H9 (cell line): Measurements from ENCODE around the gene DPH5. TPM values are rescaled to one million over a fixed set of nuclear protein-coding genes. Genes with fewer than 3 reads are reported as not detected.

ENCODE experiments used
- DNase-seq: peaks from one replicate; pipeline ENCODE4 v3.0.0-alpha.2; 2017
- H2AFZ ChIP-seq: one replicate; pipeline ENCODE4 v1.6.1; 2013; ENCODE audit warnings: mild to moderate bottlenecking, low read length, control low read depth, moderate library complexity
- H2AK5ac ChIP-seq: 2 replicates; pipeline ENCODE4 v1.6.1; 2013; ENCODE audit warnings: low read length, control low read depth, mixed read lengths; ENCODE audit not compliant: insufficient read length
- H2BK120ac ChIP-seq: one replicate; pipeline ENCODE4 v1.6.1; 2013; ENCODE audit warnings: low read depth, mild to moderate bottlenecking, low read length, control low read depth, inconsistent platforms; ENCODE audit not compliant: poor library complexity, severe bottlenecking
- H2BK12ac ChIP-seq: 2 replicates; pipeline ENCODE4 v1.6.1; 2013; ENCODE audit warnings: low read length, control low read depth, mixed read lengths, low read depth; ENCODE audit not compliant: insufficient read length
- H2BK15ac ChIP-seq: 2 replicates; pipeline ENCODE4 v1.6.1; 2013; ENCODE audit warnings: low read depth, low read length, control low read depth
- H2BK20ac ChIP-seq: one replicate; pipeline ENCODE4 v1.6.1; 2013; ENCODE audit warnings: low read depth, mild to moderate bottlenecking, low read length, control low read depth, inconsistent platforms; ENCODE audit not compliant: poor library complexity, severe bottlenecking
- H2BK5ac ChIP-seq: 2 replicates; pipeline ENCODE4 v1.6.1; 2013; ENCODE audit warnings: low read length, control low read depth, mixed read lengths; ENCODE audit not compliant: insufficient read length
- H3K14ac ChIP-seq: 2 replicates; pipeline ENCODE4 v1.6.1; 2013; ENCODE audit warnings: low read length, control low read depth; ENCODE audit not compliant: insufficient read depth
- H3K18ac ChIP-seq: 2 replicates; pipeline ENCODE4 v1.6.1; 2013; ENCODE audit warnings: low read depth, mild to moderate bottlenecking, mixed read lengths, low read length, control low read depth; ENCODE audit not compliant: insufficient read length
- H3K23ac ChIP-seq: 2 replicates; pipeline ENCODE4 v1.6.1; 2013; ENCODE audit warnings: low read length, control low read depth, mixed read lengths, low read depth; ENCODE audit not compliant: insufficient read length
- H3K23me2 ChIP-seq: 2 replicates; pipeline ENCODE4 v1.6.1; 2013; ENCODE audit warnings: low read depth, mild to moderate bottlenecking, mixed read lengths, low read length, control low read depth; ENCODE audit not compliant: insufficient read length, poor library complexity, severe bottlenecking
- H3K27ac ChIP-seq: 2 replicates; pipeline ENCODE4 v1.5.1; 2013; ENCODE audit warnings: low read length, control low read depth, mixed read lengths, low read depth; ENCODE audit not compliant: insufficient read length
- H3K27me3 ChIP-seq: 2 replicates; pipeline ENCODE4 v1.6.1; 2013; ENCODE audit warnings: low read length, control low read depth, inconsistent platforms; ENCODE audit not compliant: insufficient read depth
- H3K4ac ChIP-seq: 2 replicates; pipeline ENCODE4 v1.6.1; 2013; ENCODE audit warnings: low read depth, mild to moderate bottlenecking, control low read depth, inconsistent platforms, low read length, moderate library complexity
- H3K4me1 ChIP-seq: 2 replicates; pipeline ENCODE4 v1.6.1; 2013; ENCODE audit warnings: low read length, control low read depth, inconsistent platforms; ENCODE audit not compliant: insufficient read depth
- H3K4me2 ChIP-seq: 2 replicates; pipeline ENCODE4 v1.6.1; 2013; ENCODE audit warnings: low read length, control low read depth, mixed read lengths; ENCODE audit not compliant: insufficient read length, insufficient read depth
- H3K56ac ChIP-seq: 2 replicates; pipeline ENCODE4 v1.6.1; 2013; ENCODE audit warnings: low read depth, mild to moderate bottlenecking, mixed read lengths, low read length, control low read depth; ENCODE audit not compliant: insufficient read length
- H3K79me1 ChIP-seq: 2 replicates; pipeline ENCODE4 v1.6.1; 2013; ENCODE audit warnings: low read depth, mild to moderate bottlenecking, moderate library complexity, low read length, control low read depth, inconsistent platforms; ENCODE audit not compliant: insufficient read depth, poor library complexity, severe bottlenecking
- H3K79me2 ChIP-seq: 2 replicates; pipeline ENCODE4 v1.6.1; 2013; ENCODE audit warnings: low read length, control low read depth, inconsistent platforms; ENCODE audit not compliant: insufficient read depth
- H3K9ac ChIP-seq: 2 replicates; pipeline ENCODE4 v1.6.1; 2013; ENCODE audit warnings: low read length, control low read depth, mixed read lengths; ENCODE audit not compliant: insufficient read length; ENCODE audit errors: extremely low read depth
- H3K9me3 ChIP-seq: one replicate; pipeline ENCODE4 v1.6.1; 2013; ENCODE audit warnings: low read depth, low read length, inconsistent platforms; ENCODE audit not compliant: control insufficient read depth
- H3T11ph ChIP-seq: one replicate; pipeline ENCODE4 v1.6.1; 2013; ENCODE audit warnings: mild to moderate bottlenecking, low read length, control low read depth, inconsistent platforms
- H4K20me1 ChIP-seq: one replicate; pipeline ENCODE4 v1.6.1; 2013; ENCODE audit not compliant: control insufficient read depth, insufficient read length, insufficient read depth
- H4K5ac ChIP-seq: 2 replicates; pipeline ENCODE4 v1.6.1; 2013; ENCODE audit warnings: low read depth, mild to moderate bottlenecking, mixed read lengths, low read length, control low read depth; ENCODE audit not compliant: insufficient read length
- H4K8ac ChIP-seq: replicated peaks from 2 replicates; pipeline ENCODE4 v1.6.1; 2013; ENCODE audit warnings: low read length, control low read depth, mixed read lengths, low read depth; ENCODE audit not compliant: insufficient read length
- H4K91ac ChIP-seq: 2 replicates; pipeline ENCODE4 v1.6.1; 2013; ENCODE audit warnings: low read depth, mild to moderate bottlenecking, moderate library complexity, mixed read lengths, low read length, control low read depth; ENCODE audit not compliant: insufficient read length
- H3K27ac Mint-ChIP-seq, 3 experiments: 2 replicates in 2 of 3; 3 replicates in 1 of 3; pipeline ENCODE4 v1.8.0; 2020 to 2021; ENCODE audit warnings: mixed read lengths in 3 of 3, mild to moderate bottlenecking in 1 of 3, moderate library complexity in 1 of 3
- H3K27me3 Mint-ChIP-seq: 2 replicates; pipeline ENCODE4 v1.8.0; 2021; ENCODE audit warnings: low read depth, mild to moderate bottlenecking, moderate library complexity, mixed read lengths
- H3K36me3 Mint-ChIP-seq, 3 experiments: 2 replicates in 2 of 3; 3 replicates in 1 of 3; pipeline ENCODE4 v1.8.0; 2020 to 2021; ENCODE audit warnings: low read depth in 3 of 3, mixed read lengths in 3 of 3; ENCODE audit not compliant: insufficient read depth in 1 of 3
- H3K4me1 Mint-ChIP-seq, 2 experiments: 2 replicates each; pipeline ENCODE4 v1.8.0; 2020; ENCODE audit warnings: mixed read lengths in 2 of 2
- H3K4me3 Mint-ChIP-seq, 2 experiments: 2 replicates in 1 of 2; 3 replicates in 1 of 2; pipeline ENCODE4 v1.8.0; 2020 to 2021; ENCODE audit warnings: mild to moderate bottlenecking in 2 of 2, mixed read lengths in 2 of 2, moderate library complexity in 1 of 2
- H3K9me3 Mint-ChIP-seq, 2 experiments: 2 replicates in 1 of 2; 3 replicates in 1 of 2; pipeline ENCODE4 v1.8.0; 2020; ENCODE audit warnings: mild to moderate bottlenecking in 2 of 2, mixed read lengths in 2 of 2, moderate library complexity in 1 of 2
- CTCF ChIP-seq: fragments of 200-600 bp; sonication (generic); conservative IDR thresholded peaks from 3 replicates; pipeline ENCODE4 v1.8.0; 2021; ENCODE audit warnings: antibody characterized with exemption, mild to moderate bottlenecking
- total RNA-seq: library from RNA; stranded (reverse); gene quantifications from 2 replicates; pipeline ENCODE4 v1.2.1, GENCODE V29; 2021

The DPH5 gene
- total RNA-seq, 1 experiment from 2014 or later: 49.4 TPM

GRCh38 chr1:101055623-101056022 is 30.0 kb upstream of the DPH5 start:
- no peak overlapping the region for H3K4me3 Mint-ChIP-seq
- H2AK5ac ChIP-seq: no peak overlapping the region
- H2BK12ac ChIP-seq: no peak overlapping the region
- no peak overlapping the region for H3K27ac Mint-ChIP-seq
- H3T11ph ChIP-seq: no peak overlapping the region
- no peak overlapping the region for H3K27ac ChIP-seq
- no peaks in the 10 kb centered on the region for H3K79me2 ChIP-seq
- no peak overlapping the region for H4K5ac ChIP-seq
- H2BK5ac ChIP-seq: no peak overlapping the region
- no peak overlapping the region for H3K14ac ChIP-seq
- no peaks in the 10 kb centered on the region for H4K20me1 ChIP-seq
- H3K4ac ChIP-seq: no peak overlapping the region
- H2BK20ac ChIP-seq: no peak overlapping the region
- no peak overlapping the region for H4K91ac ChIP-seq
- H2BK120ac ChIP-seq: no peak overlapping the region
- H3K36me3 Mint-ChIP-seq: no peaks in the 10 kb centered on the region
- no peak overlapping the region for H3K23ac ChIP-seq
- H3K9me3 Mint-ChIP-seq: no peaks in the 10 kb centered on the region
- H4K8ac ChIP-seq: no peak overlapping the region
- no peaks in the 10 kb centered on the region for H3K4me1 Mint-ChIP-seq
- no peak for TF ChIP-seq CTCF
- H2BK15ac ChIP-seq: no peak overlapping the region
- no peaks in the 10 kb centered on the region for H3K23me2 ChIP-seq
- no peaks in the 10 kb centered on the region for H3K79me1 ChIP-seq
- H3K27me3 Mint-ChIP-seq: no peaks in the 10 kb centered on the region
- no peak overlapping the region for H3K56ac ChIP-seq
- H3K18ac ChIP-seq: no peak overlapping the region
- H2AFZ ChIP-seq: no peak overlapping the region
- no peaks in the 10 kb centered on the region for H3K27me3 ChIP-seq
- no peaks in the 10 kb centered on the region for H3K4me1 ChIP-seq
- H3K4me2 ChIP-seq: no peak overlapping the region
- H3K9ac ChIP-seq: no peak overlapping the region
- no peaks in the 10 kb centered on the region for H3K9me3 ChIP-seq
- no peak for DNase-seq
